AG09309 (cell line): ENCODE results near the gene C5orf58.

Experiments used
- DNase-seq: peaks from one replicate; pipeline ENCODE4 v3.0.0-alpha.2; 2010; ENCODE audit warnings: low read depth
- H3K4me3 ChIP-seq: 2 replicates; pipeline ENCODE4 v1.5.1; 2011; ENCODE audit warnings: mild to moderate bottlenecking, low read depth, low read length, moderate library complexity; ENCODE audit not compliant: control insufficient read depth
- CTCF ChIP-seq: IDR thresholded peaks from 2 replicates; pipeline ENCODE4 v1.5.1; 2011; ENCODE audit warnings: mild to moderate bottlenecking, low read depth, low read length, inconsistent platforms; ENCODE audit not compliant: insufficient read depth, control insufficient read depth; ENCODE audit errors: missing control alignments

Gene C5orf58

GRCh38 chr5:170192829-170193228, 40.0 kb upstream of the C5orf58 start:
- DNase-seq, result no peak
- no peak overlapping the region for H3K4me3 ChIP-seq

GRCh38 chr5:170195961-170196360, 36.8 kb upstream of the C5orf58 start:
- no peak for DNase-seq
- H3K4me3 ChIP-seq, result no peak overlapping the region
- TF ChIP-seq CTCF, result no peak

More at GRCh38 chr5:170192829-170193228, 40.0 kb upstream of the C5orf58 start:
- no peak for TF ChIP-seq CTCF

- H3K4me3 ChIP-seq, result no peak overlapping the region
- DNase-seq, result no peak
- no peak for TF ChIP-seq CTCF
Observed at GRCh38 chr5:170200876-170201275, 31.9 kb upstream of the C5orf58 start.

- no peak overlapping the region for H3K4me3 ChIP-seq
- no peak for TF ChIP-seq CTCF
- no peak for DNase-seq
Observed at GRCh38 chr5:170201311-170201710, 31.5 kb upstream of the C5orf58 start.

GRCh38 chr5:170202117-170202516, 30.7 kb upstream of the C5orf58 start:
- no peak for TF ChIP-seq CTCF
- no peak overlapping the region for H3K4me3 ChIP-seq
- no peak for DNase-seq

GRCh38 chr5:170204202-170204601, 28.6 kb upstream of the C5orf58 start:
- no peak for TF ChIP-seq CTCF
- no peak for DNase-seq
- H3K4me3 ChIP-seq, result no peak overlapping the region

GRCh38 chr5:170206216-170206615, 26.6 kb upstream of the C5orf58 start:
- no peak for DNase-seq
- TF ChIP-seq CTCF, result no peak
- H3K4me3 ChIP-seq, result no peak overlapping the region
